ENCODE data around the gene CD6. TPM values are rescaled to one million over a fixed set of nuclear protein-coding genes. Genes with fewer than 3 reads are reported as not detected.

CD6 gene
- total and polyA plus RNA-seq, 12 donors: 0.22 to 8.4 (median 2.1) TPM

GRCh38 chr11:60923800-60924109 is 47.7 kb upstream of the CD6 start:
- Histone ChIP-seq H3K36me3 (replicated peaks in 1 of 2) (peaks cover 0 to 34% of the 10 kb centered on the region in 2 donors), H3K4me1 (replicated peaks in 1 of 2) (peaks cover 15 to 33% of the 10 kb centered on the region in 2 donors), H3K4me3 (peak overlapping the region in 1 of 4 donors; percentile 90), H3K9me3 (replicated peaks in 1 of 3) (no peaks in the 10 kb centered on the region), H3K27me3 (no peaks in the 10 kb centered on the region), H3K27ac (no peak overlapping the region)
- DNase-seq: no peak
- TF ChIP-seq POLR2A (IDR thresholded peaks at IDR 0.05) (no peak), CTCF (IDR thresholded peaks at IDR 0.05) (no peak)
- intact Hi-C loops (cut with DNase I): no loop called here
- WGBS, 4 donors: 47 to 65% (median 53%) methylated on average over 5 to 6 of the region's 6 CpGs

GRCh38 chr11:60924110-60924905 is 47.2 kb upstream of the CD6 start, which contains the start of gene TMEM132A:
Gene TMEM132A, plus strand, starts transcription at chr11:60924460. Its CDS starts 174 bp downstream, at chr11:60924634.
- Histone ChIP-seq H3K27ac (no peak within 1 kb of the TSS), H3K4me1 (replicated peaks in 1 of 2) (peaks cover 15 to 28% of the 10 kb centered on the region in 2 donors), H3K9me3 (replicated peaks in 1 of 3) (no peaks in the 10 kb centered on the region), H3K36me3 (replicated peaks in 1 of 2) (peaks cover 0 to 34% of the 10 kb centered on the region in 2 donors), H3K4me3 (peak within 1 kb of the TSS in 2 of 4 donors; percentile 28 to 90), H3K27me3 (no peaks in the 10 kb centered on the region)
- TF ChIP-seq POLR2A (IDR thresholded peaks at IDR 0.05) (peak in 1 of 2 donors; percentile 26), CTCF (IDR thresholded peaks at IDR 0.05) (no peak)
- 0 to 3% (median 1%) methylated on average over 13 to 69 of the region's 69 CpGs for WGBS, 4 donors
- intact Hi-C loops (cut with DNase I): no loop called here
- DNase-seq: peak; percentile 53 to 79 (median 78)

- peaks cover 0 to 29% of the 10 kb centered on the region in 2 donors for H3K36me3 ChIP-seq (replicated peaks in 1 of 2)
- 7 to 26% (median 11%) methylated on average over 9 to 35 of the region's 35 CpGs for WGBS, 4 donors
- peak in 1 of 7 donors; percentile 17 for DNase-seq
- H3K9me3 ChIP-seq (replicated peaks in 1 of 3): no peaks in the 10 kb centered on the region
- H3K27me3 ChIP-seq: no peaks in the 10 kb centered on the region
- H3K4me3 ChIP-seq: peak overlapping the region in 2 of 4 donors; percentile 28 to 90
- intact Hi-C loops (cut with DNase I): no loop called here
- H3K4me1 ChIP-seq (replicated peaks in 1 of 2): peaks cover 15 to 19% of the 10 kb centered on the region in 2 donors
- no peak for TF ChIP-seq POLR2A (IDR thresholded peaks at IDR 0.05)
- no peak for TF ChIP-seq CTCF (IDR thresholded peaks at IDR 0.05)
- no peak overlapping the region for H3K27ac ChIP-seq
These were observed 46.3 kb upstream of the CD6 start for GRCh38 chr11:60924906-60925853.

GRCh38 chr11:60925868-60926267 is 45.6 kb upstream of the CD6 start:
- Histone ChIP-seq H3K4me3 (no peak overlapping the region), H3K9me3 (replicated peaks in 1 of 3) (no peaks in the 10 kb centered on the region), H3K36me3 (replicated peaks in 1 of 2) (peaks cover 0 to 22% of the 10 kb centered on the region in 2 donors), H3K27ac (no peak overlapping the region), H3K27me3 (no peaks in the 10 kb centered on the region), H3K4me1 (replicated peaks in 1 of 2) (peaks cover 15 to 18% of the 10 kb centered on the region in 2 donors)
- no peak for TF ChIP-seq POLR2A (IDR thresholded peaks at IDR 0.05)
- TF ChIP-seq CTCF (IDR thresholded peaks at IDR 0.05): no peak
- DNase-seq: no peak
- WGBS, 4 donors: 77 to 82% (median 81%) methylated on average over 6 of the region's 6 CpGs
- intact Hi-C loops (cut with DNase I): no loop called here
